GM19468 (cell line): Measurements from ENCODE around the gene HAGH.
"Not testable (repeated sequence)": the region's sequence is repeated elsewhere in the genome, so short reads cannot be mapped to it uniquely, and the experiment has no call there.

ENCODE experiments used
- ATAC-seq: cut with Tn5 transposase; IDR thresholded peaks from one replicate; pipeline ENCODE4 v1.9.1; 2021; ENCODE audit warnings: mild to moderate bottlenecking, moderate library complexity, moderate number of reproducible peaks; ENCODE audit not compliant: unreplicated experiment; ENCODE audit errors: extremely low read depth

Gene HAGH

GRCh38 chr16:1815461-1815860 is 11.2 kb downstream of the HAGH start:
- no peak for ATAC-seq

DNA sequence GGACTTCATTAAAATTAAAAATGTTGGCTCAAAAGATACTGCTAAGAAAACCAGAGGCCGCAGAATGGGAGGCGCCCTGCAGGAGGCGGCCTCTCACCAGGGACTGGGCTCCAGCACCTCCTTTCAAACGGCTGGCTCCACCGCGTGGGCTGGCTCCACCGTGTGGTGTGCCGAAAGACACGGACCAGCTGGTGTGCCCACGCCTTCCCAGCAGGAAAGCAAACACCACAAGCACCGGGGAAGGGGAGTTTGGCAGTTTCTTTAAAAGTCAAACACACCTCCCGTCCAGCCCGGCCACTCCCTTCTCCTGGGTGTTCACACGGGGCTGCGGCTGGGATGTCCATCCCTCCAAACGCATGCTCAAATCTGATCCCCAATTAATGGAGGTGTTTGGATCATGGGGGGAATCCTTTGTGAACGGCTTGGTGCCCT is 13.9 kb downstream of the HAGH start:
- no peak for ATAC-seq

GRCh38 chr16:1810536-1810935 is 16.1 kb downstream of the HAGH start:
- no peak for ATAC-seq

GRCh38 chr16:1810106-1810505 is 16.5 kb downstream of the HAGH start:
- no peak for ATAC-seq

- ATAC-seq: no peak
Observed at GRCh38 chr16:1809281-1809801, 17.3 kb downstream of the HAGH start.

GRCh38 chr16:1808691-1809090 is 17.9 kb downstream of the HAGH start:
- no peak for ATAC-seq

DNA sequence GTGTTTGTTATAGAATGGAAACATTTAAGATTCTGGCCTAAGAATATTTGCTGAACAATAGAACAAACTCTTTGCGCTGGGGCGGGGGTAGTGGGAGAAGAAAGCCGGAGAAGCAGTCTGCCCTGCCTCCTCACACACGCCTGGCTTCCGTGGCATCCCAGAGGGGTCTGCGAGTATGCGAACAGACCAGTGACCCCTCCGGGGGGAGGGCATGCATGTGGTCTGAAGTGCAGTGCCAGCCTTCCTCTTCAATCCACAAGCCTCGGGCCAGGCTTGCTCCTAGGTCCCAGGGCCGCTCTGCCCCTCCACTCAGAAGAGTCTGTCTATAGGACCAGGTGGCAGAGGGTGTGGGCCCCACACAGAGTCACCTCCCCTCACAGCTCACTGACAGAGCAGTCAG is 19.0 kb downstream of the HAGH start:
- no peak for ATAC-seq

GRCh38 chr16:1800701-1801100 is 25.9 kb downstream of the HAGH start:
- no peak for ATAC-seq

- ATAC-seq: not testable (repeated sequence)
Observed at GRCh38 chr16:1799263-1799662, 27.4 kb downstream of the HAGH start.

- ATAC-seq: no peak
Observed at GRCh38 chr16:1794908-1795666, 31.5 kb downstream of the HAGH start.

DNA sequence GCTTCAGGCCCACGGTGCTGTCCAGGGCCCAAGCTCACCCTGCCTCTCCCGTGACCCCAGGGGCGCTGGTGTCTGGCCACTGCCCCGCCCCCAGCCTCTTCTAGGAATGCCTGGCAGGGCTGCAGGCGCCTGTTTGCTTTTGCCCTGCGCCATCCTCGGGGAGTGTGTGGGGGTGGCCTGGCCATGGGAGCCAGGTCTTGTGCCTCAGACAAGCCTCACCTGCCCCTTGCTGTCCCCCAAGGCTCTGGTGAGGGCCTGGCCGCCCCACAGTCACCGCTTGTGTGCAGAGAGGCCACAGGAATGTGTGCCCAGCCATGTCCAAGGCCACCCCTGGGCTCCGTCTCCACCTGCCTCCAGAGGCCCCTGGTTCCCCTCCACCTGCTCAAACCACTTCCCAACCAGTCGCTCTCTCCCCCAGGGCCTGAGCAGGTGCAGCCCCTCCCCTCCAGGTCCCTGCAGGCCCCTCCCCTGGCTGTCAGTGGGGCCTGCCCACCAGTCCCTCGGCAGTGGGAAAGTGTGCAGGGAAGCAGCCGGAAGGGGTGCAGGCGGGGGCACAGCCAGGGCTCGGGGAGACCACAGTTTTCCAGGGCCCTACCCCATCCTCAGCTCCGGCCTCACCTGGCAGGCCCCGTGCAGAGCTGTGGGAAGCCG is 32.3 kb downstream of the HAGH start:
- ATAC-seq: no peak

DNA sequence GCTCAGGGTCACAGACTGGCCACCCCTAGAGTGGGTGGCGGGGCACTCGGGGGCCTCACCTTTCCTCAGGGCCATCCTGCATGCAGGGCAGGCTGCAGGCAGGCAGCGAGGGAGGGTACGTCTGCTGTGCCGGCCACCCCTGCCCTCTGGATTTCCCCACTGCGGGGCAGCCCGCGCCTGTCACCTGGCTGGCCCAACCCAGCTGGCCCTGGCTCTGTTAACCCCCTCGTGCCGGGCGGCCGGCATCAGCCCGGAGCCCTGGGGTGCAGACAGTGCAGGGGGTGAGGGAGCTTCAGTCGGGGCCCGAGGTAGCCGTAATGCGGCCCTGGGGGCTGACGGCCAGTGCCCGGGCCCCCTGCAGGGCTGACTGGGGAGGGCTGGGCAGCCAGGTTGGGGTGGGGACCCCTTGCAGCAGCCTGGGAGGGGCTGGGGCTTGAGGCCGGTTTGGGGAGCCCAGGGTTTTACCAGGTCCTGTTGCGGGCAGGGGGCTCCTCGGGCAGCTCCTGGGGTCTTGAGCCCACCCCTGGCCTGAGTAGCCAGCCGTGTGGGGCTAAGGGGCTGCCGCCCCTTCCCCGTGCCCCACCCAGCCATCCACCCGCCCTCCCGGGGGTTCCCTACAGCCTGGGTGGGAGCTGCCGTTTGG is 32.9 kb downstream of the HAGH start, which contains the start of gene IGFALS:
IGFALS (minus strand) TSS at position 128 of the 643 bp plus-strand sequence; CDS start at position 75, 53 bp downstream.
- no peak for ATAC-seq

GRCh38 chr16:1792836-1793577 is 33.6 kb downstream of the HAGH start:
- ATAC-seq: no peak

DNA sequence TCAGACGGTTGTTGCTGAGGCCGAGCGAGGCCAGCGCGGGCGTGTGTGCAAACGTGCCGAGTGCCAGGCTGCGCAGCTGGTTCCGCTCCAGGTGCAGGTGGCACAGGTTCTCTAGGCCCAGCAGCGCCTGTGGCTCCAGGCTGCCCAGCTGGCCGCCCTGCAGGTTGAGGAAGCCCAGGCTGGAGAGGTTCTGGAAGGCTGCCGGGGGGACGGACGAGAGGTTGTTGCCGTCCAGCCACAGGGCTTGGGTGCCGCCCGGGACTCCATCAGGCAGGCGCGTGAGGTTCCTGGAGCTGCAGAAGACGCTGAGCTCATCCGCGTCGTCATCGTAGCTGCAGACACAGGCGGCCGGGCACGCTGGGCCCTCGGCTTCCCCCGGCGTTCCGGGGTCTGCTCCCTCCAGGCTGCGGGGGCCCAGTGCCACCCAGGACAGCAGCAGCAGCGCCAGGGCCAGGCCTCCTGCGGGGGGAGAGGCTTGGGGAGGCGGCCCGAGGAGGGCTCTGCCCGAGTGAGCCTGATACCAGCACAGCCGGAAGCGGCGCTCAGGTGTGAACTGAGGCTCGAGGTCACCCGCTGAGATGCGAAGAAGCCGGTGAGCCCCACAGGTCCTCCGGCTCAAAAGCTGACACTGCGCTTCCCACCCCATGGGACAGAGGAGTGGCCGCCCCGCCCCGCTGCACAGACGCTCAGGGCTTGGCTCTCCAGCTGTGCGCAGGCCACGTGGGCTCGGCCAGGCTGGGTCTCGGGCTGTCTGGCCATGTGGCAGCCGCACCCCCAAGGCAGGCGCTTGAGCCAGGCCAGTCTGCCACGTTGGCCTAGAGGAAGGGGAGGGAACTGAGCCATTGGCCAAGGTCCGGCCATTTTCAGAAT is 34.4 kb downstream of the HAGH start:
- ATAC-seq: no peak

GRCh38 chr16:1791256-1791942 is 35.2 kb downstream of the HAGH start:
- ATAC-seq: no peak

GRCh38 chr16:1790611-1791255 is 35.9 kb downstream of the HAGH start:
- ATAC-seq: no peak

- ATAC-seq: no peak
Observed at GRCh38 chr16:1790261-1790610, 36.4 kb downstream of the HAGH start.

DNA sequence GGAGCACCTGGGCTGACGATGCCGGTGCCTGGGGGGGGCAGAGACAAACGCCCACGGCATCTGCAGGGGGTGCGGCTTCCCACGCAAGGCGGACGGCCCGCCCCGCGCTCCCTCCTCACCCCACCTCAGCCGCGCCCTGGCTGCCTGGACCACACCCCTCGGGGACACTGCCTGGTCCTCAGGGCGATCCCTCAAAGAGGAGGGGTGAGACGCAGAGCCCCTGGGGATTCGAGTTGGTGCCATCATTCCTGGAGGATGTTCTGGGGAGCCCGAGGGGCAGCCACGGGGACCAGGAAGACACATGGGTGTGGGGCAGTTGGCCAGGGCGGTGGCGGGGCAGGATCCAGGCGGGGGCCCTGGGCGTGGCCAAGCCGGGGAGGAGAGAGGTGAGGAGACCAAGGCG is 37.0 kb downstream of the HAGH start:
- no peak for ATAC-seq
